Measurements from ENCODE around the gene PRIMPOL. TPM values are rescaled to one million over a fixed set of nuclear protein-coding genes. Genes with fewer than 3 reads are reported as not detected.

The PRIMPOL gene
- total and polyA plus RNA-seq, 7 donors, result 4.2 to 11.1 (median 5.7) TPM

- H3K4me3 ChIP-seq, result no peak overlapping the region
- no peak for ATAC-seq
- H3K27ac ChIP-seq, result no peak overlapping the region
Observed at GRCh38 chr4:184694412-184694956, 44.9 kb downstream of the PRIMPOL start.

GRCh38 chr4:184695178-184695896 is 45.8 kb downstream of the PRIMPOL start:
- Histone ChIP-seq H3K4me1 (no peaks in the 10 kb centered on the region), H3K27me3 (ENCODE audit: insufficient read depth in 3 of 3, low read length in 2 of 3) (no peaks in the 10 kb centered on the region), H3K9me3 (no peaks in the 10 kb centered on the region), H3K27ac (no peak overlapping the region), H3K36me3 (ENCODE audit: insufficient read depth in 1 of 2, low read depth in 1 of 2) (peaks cover 4 to 51% of the 10 kb centered on the region in 2 donors), H3K4me3 (no peak overlapping the region)
- peak in 1 of 4 donors; percentile 66 for ATAC-seq
- intact Hi-C loops (cut with DNase I), result no loop called here
- no peak for TF ChIP-seq CTCF (IDR thresholded peaks at IDR 0.05)
- WGBS, 3 donors, result 70 to 86% (median 75%) methylated on average over 3 of the region's 3 CpGs
- DNase-seq, result no peak

More at GRCh38 chr4:184694412-184694956, 44.9 kb downstream of the PRIMPOL start:
- Histone ChIP-seq H3K4me1 (no peaks in the 10 kb centered on the region), H3K9me3 (no peaks in the 10 kb centered on the region), H3K27me3 (ENCODE audit: insufficient read depth in 3 of 3, low read length in 2 of 3) (no peaks in the 10 kb centered on the region), H3K36me3 (ENCODE audit: insufficient read depth in 1 of 2, low read depth in 1 of 2) (peaks cover 4 to 51% of the 10 kb centered on the region in 2 donors)
- no peak for DNase-seq
- intact Hi-C loops (cut with DNase I), result no loop called here
- TF ChIP-seq CTCF (IDR thresholded peaks at IDR 0.05), result no peak

- TF ChIP-seq CTCF (IDR thresholded peaks at IDR 0.05), result no peak
- Histone ChIP-seq H3K4me3 (no peak overlapping the region), H3K27ac (no peak overlapping the region), H3K27me3 (ENCODE audit: insufficient read depth in 3 of 3, low read length in 2 of 3) (no peaks in the 10 kb centered on the region), H3K36me3 (ENCODE audit: insufficient read depth in 1 of 2, low read depth in 1 of 2) (peaks cover 4 to 35% of the 10 kb centered on the region in 2 donors), H3K9me3 (no peaks in the 10 kb centered on the region), H3K4me1 (no peaks in the 10 kb centered on the region)
- ATAC-seq (no peak), DNase-seq (no peak)
- 89 to 99% (median 95%) methylated on average over 3 of the region's 3 CpGs for WGBS, 3 donors
- intact Hi-C loops (cut with DNase I), result no loop called here
Observed at GRCh38 chr4:184697956-184698355, 48.4 kb downstream of the PRIMPOL start.

GRCh38 chr4:184699941-184700340 is 50.4 kb downstream of the PRIMPOL start:
- intact Hi-C loops (cut with DNase I), result no loop called here
- DNase-seq (no peak), ATAC-seq (no peak)
- TF ChIP-seq CTCF (IDR thresholded peaks at IDR 0.05), result no peak
- Histone ChIP-seq H3K4me3 (no peak overlapping the region), H3K27ac (no peak overlapping the region), H3K9me3 (no peaks in the 10 kb centered on the region), H3K36me3 (ENCODE audit: insufficient read depth in 1 of 2, low read depth in 1 of 2) (peaks cover 4 to 18% of the 10 kb centered on the region in 2 donors), H3K4me1 (no peaks in the 10 kb centered on the region), H3K27me3 (ENCODE audit: insufficient read depth in 3 of 3, low read length in 2 of 3) (no peaks in the 10 kb centered on the region)
- WGBS, 3 donors, result 96 to 98% (median 97%) methylated on average over 4 of the region's 4 CpGs

Measured in psoas muscle (tissue), 8 donors.